Testis (tissue), 2 donors: ENCODE measurements around the gene MSI2.

Source experiments
- POLR2A ChIP-seq: fragments of 450-650 bp; IDR thresholded peaks from one replicate; pipeline ENCODE4 v1.6.1; 2017; ENCODE audit warnings: antibody characterized with exemption, mild to moderate bottlenecking, moderate library complexity
- TF ChIP-seq, protein P1 (sequence below), 3 experiments: fragments of 450-650 bp in 2 of 3; fragments of 200-600 bp in 1 of 3; sonication (generic) in 1 of 3; IDR thresholded peaks; one replicate each; pipeline ENCODE4 v1.5.1; 2016 to 2019; ENCODE audit warnings: antibody characterized with exemption in 3 of 3, mild to moderate bottlenecking in 2 of 3, moderate library complexity in 1 of 3

GRCh38 chr17:57566721-57567120 lies 310.4 kb downstream of the MSI2 start:
- TF ChIP-seq, protein P1, sequence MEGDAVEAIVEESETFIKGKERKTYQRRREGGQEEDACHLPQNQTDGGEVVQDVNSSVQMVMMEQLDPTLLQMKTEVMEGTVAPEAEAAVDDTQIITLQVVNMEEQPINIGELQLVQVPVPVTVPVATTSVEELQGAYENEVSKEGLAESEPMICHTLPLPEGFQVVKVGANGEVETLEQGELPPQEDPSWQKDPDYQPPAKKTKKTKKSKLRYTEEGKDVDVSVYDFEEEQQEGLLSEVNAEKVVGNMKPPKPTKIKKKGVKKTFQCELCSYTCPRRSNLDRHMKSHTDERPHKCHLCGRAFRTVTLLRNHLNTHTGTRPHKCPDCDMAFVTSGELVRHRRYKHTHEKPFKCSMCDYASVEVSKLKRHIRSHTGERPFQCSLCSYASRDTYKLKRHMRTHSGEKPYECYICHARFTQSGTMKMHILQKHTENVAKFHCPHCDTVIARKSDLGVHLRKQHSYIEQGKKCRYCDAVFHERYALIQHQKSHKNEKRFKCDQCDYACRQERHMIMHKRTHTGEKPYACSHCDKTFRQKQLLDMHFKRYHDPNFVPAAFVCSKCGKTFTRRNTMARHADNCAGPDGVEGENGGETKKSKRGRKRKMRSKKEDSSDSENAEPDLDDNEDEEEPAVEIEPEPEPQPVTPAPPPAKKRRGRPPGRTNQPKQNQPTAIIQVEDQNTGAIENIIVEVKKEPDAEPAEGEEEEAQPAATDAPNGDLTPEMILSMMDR (IDR thresholded peaks at IDR 0.05) = no peak
- no peak for TF ChIP-seq POLR2A
